ENCODE data around the gene FBXW8. TPM values are rescaled to one million over a fixed set of nuclear protein-coding genes. Genes with fewer than 3 reads are reported as not detected.
A peak's percentile ranks its signal among the peaks of the same experiment; 100 is the strongest.

Gene FBXW8
- total and polyA plus RNA-seq, 7 experiments from 2014 or later: 4.8 to 13.2 (median 11.7) TPM

DNA sequence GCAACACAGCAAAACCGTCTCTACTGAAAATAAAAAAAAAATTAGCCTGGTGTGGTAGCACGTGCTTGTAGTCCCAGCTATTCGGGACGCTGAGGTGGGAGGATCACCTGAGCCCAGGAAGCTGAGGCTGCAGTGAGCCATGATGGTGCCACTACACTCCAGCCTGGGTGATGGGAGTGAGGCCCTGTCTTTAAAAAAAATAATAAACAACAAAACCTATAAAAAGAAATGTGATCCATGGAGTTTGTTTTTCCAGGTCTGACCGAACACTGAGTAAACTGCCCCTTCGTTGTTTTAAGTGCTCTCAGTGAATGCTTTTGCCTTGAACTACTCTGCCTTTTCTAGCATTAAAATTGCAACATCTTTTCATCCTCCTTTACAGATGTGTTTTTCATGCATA lies 111.7 kb downstream of the FBXW8 start:
- Histone ChIP-seq H3K4me3 (ENCODE audit: low read length) (no peak overlapping the region), H3K9me3 (ENCODE audit: control insufficient read depth in 2 of 3, low read length in 3 of 3) (no peaks in the 10 kb centered on the region), H3K27me3 (ENCODE audit: control insufficient read depth in 2 of 2, insufficient read depth in 2 of 2, low read length in 2 of 2) (no peaks in the 10 kb centered on the region), H3K27ac (ENCODE audit: low read depth, low read length) (no peak overlapping the region), H3K4me1 (ENCODE audit: control insufficient read depth in 2 of 2, insufficient read depth in 2 of 2, low read length in 2 of 2) (no peaks in the 10 kb centered on the region), H3K36me3 (ENCODE audit: control insufficient read depth in 2 of 3, insufficient read depth in 3 of 3, low read length in 3 of 3) (peaks cover 0 to 36% (median 4%) of the 10 kb centered on the region in 3 experiments)
- no peak overlapping the region for H3K27ac Mint-ChIP-seq
- H3K9me3 Mint-ChIP-seq: peaks cover 0 to 3% (median 0%) of the 10 kb centered on the region in 11 donors
- H3K36me3 Mint-ChIP-seq: peaks cover 0 to 36% (median 5%) of the 10 kb centered on the region in 5 donors
- ATAC-seq (no peak), DNase-seq (no peak)
- ChIA-PET CTCF (no interaction called here), POLR2A (no interaction called here)
- intact Hi-C loops (cut with micrococcal nuclease): loop anchor here in 1 of 2 donors (10.0 kb wide), 1 partner anchor 812 kb away; no protein-coding TSS in a partner anchor
- peaks cover 0 to 12% (median 4%) of the 10 kb centered on the region in 7 donors for H3K4me1 Mint-ChIP-seq
- H3K27me3 Mint-ChIP-seq: no peaks in the 10 kb centered on the region
- no peak overlapping the region for H3K4me3 Mint-ChIP-seq

DNA sequence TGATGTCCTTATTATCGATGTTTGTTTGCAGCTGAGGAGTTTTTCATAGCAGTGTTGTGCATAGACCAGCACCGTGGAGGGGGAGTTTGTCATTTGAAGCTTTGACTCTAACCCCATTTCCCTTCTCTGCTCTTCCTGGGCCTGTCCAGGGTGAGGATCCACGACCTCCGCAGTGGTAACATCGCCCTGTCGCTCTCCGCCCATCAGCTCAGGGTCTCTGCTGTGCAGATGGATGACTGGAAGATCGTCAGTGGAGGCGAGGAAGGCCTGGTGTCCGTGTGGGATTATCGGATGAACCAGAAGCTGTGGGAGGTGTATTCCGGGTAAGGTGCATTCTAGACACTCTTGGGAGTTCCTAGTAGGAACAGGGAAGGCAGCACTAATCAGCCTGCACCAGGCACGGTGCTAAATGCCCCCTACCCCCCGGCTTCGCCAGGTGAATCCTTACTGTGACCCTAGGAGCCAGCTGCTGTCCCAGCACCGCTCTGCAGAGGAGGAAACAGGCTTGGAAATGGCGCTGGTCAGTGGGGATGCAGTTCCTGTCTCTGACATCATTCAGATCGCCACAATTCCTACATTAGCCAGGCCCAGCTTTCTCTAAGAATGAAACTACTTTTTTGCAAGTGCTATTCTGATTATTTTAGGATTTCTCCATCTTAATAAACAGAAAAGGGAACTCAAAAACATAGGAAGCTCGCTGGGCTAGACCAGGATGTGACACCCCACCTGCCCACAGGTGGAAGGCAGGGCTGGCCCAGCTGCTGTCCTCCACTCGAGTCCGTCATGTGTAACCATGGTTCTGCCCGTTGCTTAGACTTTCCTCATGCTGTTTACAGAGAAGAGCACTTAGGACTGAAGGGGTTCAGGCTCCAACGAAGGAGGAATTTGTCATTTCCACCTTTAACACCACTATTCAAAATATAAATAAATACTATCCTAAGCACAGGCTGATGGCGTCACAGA lies 113.5 kb downstream of the FBXW8 start:
- intact Hi-C loops (cut with micrococcal nuclease): loop anchor here in 1 of 2 donors (10.0 kb wide), 1 partner anchor 811 kb away; no protein-coding TSS in a partner anchor

GRCh38 chr12:117024961-117025480 lies 114.3 kb downstream of the FBXW8 start:
- Mint-ChIP-seq H3K27ac (peak overlapping the region in 1 of 9 donors; percentile 76), H3K9me3 (peaks cover 0 to 3% (median 0%) of the 10 kb centered on the region in 11 donors), H3K27me3 (no peaks in the 10 kb centered on the region), H3K4me3 (no peak overlapping the region), H3K36me3 (peaks cover 0 to 35% (median 4%) of the 10 kb centered on the region in 5 donors), H3K4me1 (peaks cover 0 to 11% (median 4%) of the 10 kb centered on the region in 7 donors)
- Histone ChIP-seq H3K27me3 (ENCODE audit: control insufficient read depth in 2 of 2, insufficient read depth in 2 of 2, low read length in 2 of 2) (no peaks in the 10 kb centered on the region), H3K4me3 (ENCODE audit: low read length) (no peak overlapping the region), H3K9me3 (ENCODE audit: control insufficient read depth in 2 of 3, low read length in 3 of 3) (no peaks in the 10 kb centered on the region), H3K4me1 (ENCODE audit: control insufficient read depth in 2 of 2, insufficient read depth in 2 of 2, low read length in 2 of 2) (no peaks in the 10 kb centered on the region), H3K27ac (ENCODE audit: low read depth, low read length) (no peak overlapping the region), H3K36me3 (ENCODE audit: control insufficient read depth in 2 of 3, insufficient read depth in 3 of 3, low read length in 3 of 3) (peaks cover 0 to 45% (median 4%) of the 10 kb centered on the region in 3 experiments)
- ATAC-seq (no peak), DNase-seq (no peak)
- ChIA-PET CTCF (no interaction called here), POLR2A (no interaction called here)
- intact Hi-C loops (cut with micrococcal nuclease): loop anchor here (1.0 to 10.0 kb wide), 5 partner anchors 37 to 810 kb away; no protein-coding TSS in a partner anchor

More for the DNA sequence above, 113.5 kb downstream of the FBXW8 start:
- Histone ChIP-seq H3K27ac (ENCODE audit: low read depth, low read length) (no peak overlapping the region), H3K27me3 (ENCODE audit: control insufficient read depth in 2 of 2, insufficient read depth in 2 of 2, low read length in 2 of 2) (no peaks in the 10 kb centered on the region), H3K4me1 (ENCODE audit: control insufficient read depth in 2 of 2, insufficient read depth in 2 of 2, low read length in 2 of 2) (no peaks in the 10 kb centered on the region), H3K9me3 (ENCODE audit: control insufficient read depth in 2 of 3, low read length in 3 of 3) (no peaks in the 10 kb centered on the region), H3K4me3 (ENCODE audit: low read length) (no peak overlapping the region), H3K36me3 (ENCODE audit: control insufficient read depth in 2 of 3, insufficient read depth in 3 of 3, low read length in 3 of 3) (peaks cover 0 to 45% (median 4%) of the 10 kb centered on the region in 3 experiments)
- Mint-ChIP-seq H3K4me3 (no peak overlapping the region), H3K4me1 (peaks cover 0 to 12% (median 4%) of the 10 kb centered on the region in 7 donors), H3K36me3 (peaks cover 0 to 39% (median 4%) of the 10 kb centered on the region in 5 donors), H3K27me3 (no peaks in the 10 kb centered on the region), H3K27ac (peak overlapping the region in 1 of 9 donors; percentile 31), H3K9me3 (peaks cover 0 to 3% (median 0%) of the 10 kb centered on the region in 11 donors)
- CTCF ChIA-PET: interaction anchor here (0.6 kb wide), 1 partner anchor 1025 kb away, joined by 7 read pairs; no protein-coding TSS in a partner anchor
- POLR2A ChIA-PET: no interaction called here
- DNase-seq (no peak), ATAC-seq (no peak)

DNA sequence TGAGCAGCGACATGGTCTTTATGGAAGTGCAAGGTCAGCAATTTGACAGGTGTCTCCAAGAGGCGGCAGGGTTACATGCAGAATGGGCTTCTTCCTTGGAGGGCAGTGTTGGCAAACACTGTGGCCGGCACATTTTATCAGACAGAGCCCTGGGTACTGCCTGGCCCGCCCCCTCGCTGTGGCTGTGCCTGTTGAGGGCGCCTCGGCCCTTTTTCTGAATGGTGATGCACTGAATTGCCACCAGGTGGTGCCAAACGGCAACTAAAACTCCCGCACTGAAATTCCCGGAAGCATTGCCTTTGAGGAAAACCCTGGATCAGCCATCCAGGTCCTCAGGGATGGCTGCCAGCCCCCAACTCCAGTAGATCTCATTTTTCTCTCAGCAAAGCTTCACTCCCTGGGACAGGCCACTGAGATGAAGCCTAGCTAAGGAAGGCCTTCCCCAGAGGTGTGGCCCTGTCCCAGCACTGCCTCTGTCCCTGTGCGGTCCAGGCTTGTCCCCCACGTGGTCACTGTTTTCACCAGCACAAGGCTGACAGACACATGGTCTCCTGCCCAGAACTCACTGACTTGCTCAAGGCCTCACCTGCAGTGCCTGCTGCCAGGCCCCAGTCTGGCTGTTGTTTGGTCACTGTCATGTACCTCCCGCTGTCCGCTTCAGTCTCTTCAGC lies 114.9 kb downstream of the FBXW8 start:
- Mint-ChIP-seq H3K36me3 (peaks cover 0 to 29% (median 4%) of the 10 kb centered on the region in 5 donors), H3K4me3 (no peak overlapping the region), H3K27ac (peak overlapping the region in 3 of 9 donors; percentile 62 to 69 (median 68)), H3K9me3 (peaks cover 0 to 2% (median 0%) of the 10 kb centered on the region in 11 donors), H3K27me3 (no peaks in the 10 kb centered on the region), H3K4me1 (peaks cover 0 to 5% (median 4%) of the 10 kb centered on the region in 7 donors)
- Histone ChIP-seq H3K9me3 (ENCODE audit: control insufficient read depth in 2 of 3, low read length in 3 of 3) (no peaks in the 10 kb centered on the region), H3K27me3 (ENCODE audit: control insufficient read depth in 2 of 2, insufficient read depth in 2 of 2, low read length in 2 of 2) (no peaks in the 10 kb centered on the region), H3K4me3 (ENCODE audit: low read length) (no peak overlapping the region), H3K27ac (ENCODE audit: low read depth, low read length) (no peak overlapping the region), H3K36me3 (ENCODE audit: control insufficient read depth in 2 of 3, insufficient read depth in 3 of 3, low read length in 3 of 3) (peaks cover 0 to 45% (median 4%) of the 10 kb centered on the region in 3 experiments), H3K4me1 (ENCODE audit: control insufficient read depth in 2 of 2, insufficient read depth in 2 of 2, low read length in 2 of 2) (no peaks in the 10 kb centered on the region)
- ATAC-seq (peak; percentile 84), DNase-seq (peak in 7 of 9 donors; percentile 21 to 54 (median 36))
- intact Hi-C loops (cut with micrococcal nuclease): loop anchor here (1.0 to 10.0 kb wide), 5 partner anchors 37 to 809 kb away; no protein-coding TSS in a partner anchor
- ChIA-PET POLR2A (interaction anchor here (0.6 kb wide), 1 partner anchor 210 kb away, joined by 3 read pairs; no protein-coding TSS in a partner anchor), CTCF (no interaction called here)

- Mint-ChIP-seq H3K4me3 (no peak overlapping the region), H3K36me3 (peaks cover 0 to 28% (median 4%) of the 10 kb centered on the region in 5 donors), H3K27ac (peak overlapping the region in 2 of 9 donors; percentile 58 to 62), H3K27me3 (no peaks in the 10 kb centered on the region), H3K4me1 (peaks cover 0 to 5% (median 0%) of the 10 kb centered on the region in 7 donors), H3K9me3 (peaks cover 0 to 2% (median 0%) of the 10 kb centered on the region in 11 donors)
- Histone ChIP-seq H3K27me3 (ENCODE audit: control insufficient read depth in 2 of 2, insufficient read depth in 2 of 2, low read length in 2 of 2) (no peaks in the 10 kb centered on the region), H3K9me3 (ENCODE audit: control insufficient read depth in 2 of 3, low read length in 3 of 3) (no peaks in the 10 kb centered on the region), H3K27ac (ENCODE audit: low read depth, low read length) (no peak overlapping the region), H3K36me3 (ENCODE audit: control insufficient read depth in 2 of 3, insufficient read depth in 3 of 3, low read length in 3 of 3) (peaks cover 0 to 45% (median 4%) of the 10 kb centered on the region in 3 experiments), H3K4me1 (ENCODE audit: control insufficient read depth in 2 of 2, insufficient read depth in 2 of 2, low read length in 2 of 2) (no peaks in the 10 kb centered on the region), H3K4me3 (ENCODE audit: low read length) (no peak overlapping the region)
- DNase-seq (no peak), ATAC-seq (no peak)
- POLR2A ChIA-PET: interaction anchor here (0.6 kb wide), 1 partner anchor 209 kb away, joined by 3 read pairs; no protein-coding TSS in a partner anchor
- intact Hi-C loops (cut with micrococcal nuclease): loop anchor here (5.0 to 10.0 kb wide), 3 partner anchors 36 to 808 kb away; no protein-coding TSS in a partner anchor
- CTCF ChIA-PET: interaction anchor here (1.0 kb wide), 2 partner anchors 94 to 110 kb away, joined by 5 to 7 read pairs; no protein-coding TSS in a partner anchor
These were observed 115.6 kb downstream of the FBXW8 start for GRCh38 chr12:117026343-117026742.

GRCh38 chr12:117026921-117027250 lies 116.1 kb downstream of the FBXW8 start:
- Histone ChIP-seq H3K4me3 (ENCODE audit: low read length) (no peak overlapping the region), H3K9me3 (ENCODE audit: control insufficient read depth in 2 of 3, low read length in 3 of 3) (no peaks in the 10 kb centered on the region), H3K27ac (ENCODE audit: low read depth, low read length) (no peak overlapping the region), H3K27me3 (ENCODE audit: control insufficient read depth in 2 of 2, insufficient read depth in 2 of 2, low read length in 2 of 2) (no peaks in the 10 kb centered on the region), H3K36me3 (ENCODE audit: control insufficient read depth in 2 of 3, insufficient read depth in 3 of 3, low read length in 3 of 3) (peaks cover 0 to 45% (median 4%) of the 10 kb centered on the region in 3 experiments), H3K4me1 (ENCODE audit: control insufficient read depth in 2 of 2, insufficient read depth in 2 of 2, low read length in 2 of 2) (no peaks in the 10 kb centered on the region)
- Mint-ChIP-seq H3K36me3 (peaks cover 0 to 28% (median 4%) of the 10 kb centered on the region in 5 donors), H3K9me3 (no peaks in the 10 kb centered on the region), H3K27me3 (no peaks in the 10 kb centered on the region), H3K4me1 (peaks cover 0 to 5% (median 0%) of the 10 kb centered on the region in 7 donors), H3K4me3 (no peak overlapping the region), H3K27ac (no peak overlapping the region)
- intact Hi-C loops (cut with micrococcal nuclease): loop anchor here (5.0 to 10.0 kb wide), 3 partner anchors 35 to 808 kb away; no protein-coding TSS in a partner anchor
- ATAC-seq: no peak
- ChIA-PET CTCF (interaction anchor here (1.0 kb wide), 2 partner anchors 93 to 110 kb away, joined by 5 to 7 read pairs; no protein-coding TSS in a partner anchor), POLR2A (no interaction called here)
- DNase-seq: peak in 1 of 9 donors; percentile 7

All from naive thymus-derived CD4-positive, alpha-beta T cell (primary cell).